ENCODE measurements around the gene KCNG3. TPM values are rescaled to one million over a fixed set of nuclear protein-coding genes. Genes with fewer than 3 reads are reported as not detected.

Gene KCNG3
- total and polyA plus RNA-seq, 2 of the 13 experiments (the other 11 are each of a cell fraction or from before 2014, with no cell fraction given), result 2.8 to 4.8 TPM

DNA sequence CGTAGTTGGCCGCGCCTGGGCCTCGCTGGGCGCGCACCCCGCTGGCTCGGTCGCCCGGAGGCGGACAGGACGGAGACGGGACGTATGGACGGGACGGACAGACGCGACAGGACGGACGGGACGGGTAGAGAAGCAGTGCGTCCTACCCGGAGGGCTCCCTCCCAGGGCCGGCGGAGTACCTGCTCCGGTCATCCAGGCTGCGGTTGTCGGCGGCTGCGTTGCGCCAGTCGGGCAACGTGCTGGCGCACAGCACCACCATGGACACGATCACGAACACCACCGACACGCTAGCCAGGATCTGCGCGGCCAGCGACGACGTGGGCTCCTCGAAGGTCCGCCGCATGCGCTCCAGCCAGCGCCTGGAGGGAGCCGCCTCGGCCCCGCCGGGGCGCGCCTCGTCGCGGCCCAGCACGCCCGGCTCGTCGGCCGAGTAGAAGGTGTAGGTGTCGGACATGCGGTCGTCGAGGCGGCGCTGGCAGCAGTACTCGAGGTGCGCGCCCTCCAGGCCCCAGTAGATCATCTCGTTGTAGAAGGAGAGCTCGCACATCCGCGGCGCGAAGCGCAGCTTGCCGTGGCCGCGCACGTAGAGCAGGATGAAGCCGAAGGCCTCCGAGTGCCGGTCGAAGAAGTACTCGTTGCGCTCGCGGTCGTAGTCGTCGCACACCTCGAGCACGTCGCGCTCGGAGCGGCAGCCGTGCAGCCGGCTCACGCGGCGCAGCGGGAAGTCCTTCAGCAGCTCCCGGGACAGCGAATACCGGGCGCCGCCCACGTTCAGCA, 903 bp downstream of the KCNG3 start (continued):
- TF ChIP-seq, protein P1, sequence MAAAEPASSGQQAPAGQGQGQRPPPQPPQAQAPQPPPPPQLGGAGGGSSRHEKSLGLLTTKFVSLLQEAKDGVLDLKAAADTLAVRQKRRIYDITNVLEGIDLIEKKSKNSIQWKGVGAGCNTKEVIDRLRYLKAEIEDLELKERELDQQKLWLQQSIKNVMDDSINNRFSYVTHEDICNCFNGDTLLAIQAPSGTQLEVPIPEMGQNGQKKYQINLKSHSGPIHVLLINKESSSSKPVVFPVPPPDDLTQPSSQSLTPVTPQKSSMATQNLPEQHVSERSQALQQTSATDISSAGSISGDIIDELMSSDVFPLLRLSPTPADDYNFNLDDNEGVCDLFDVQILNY (CRISPR knock-in tag; conservative IDR thresholded peaks at IDR 0.05), result 0 out of 2 replicates have a peak, but pooled peaks have one; percentile 33
- TF ChIP-seq ZBTB42 (CRISPR knock-in tag; IDR thresholded peaks at IDR 0.05) (no peak), ZNF460 (CRISPR knock-in tag; IDR thresholded peaks at IDR 0.05; ENCODE audit: borderline replicate concordance) (no peak), ZFAT (CRISPR knock-in tag; conservative IDR thresholded peaks at IDR 0.05) (no peak), ZFP90 (CRISPR knock-in tag; IDR thresholded peaks at IDR 0.05; ENCODE audit: borderline replicate concordance) (no peak), ZC3H13 (CRISPR knock-in tag; IDR thresholded peaks at IDR 0.05) (no peak), TRIM24 (CRISPR knock-in tag; IDR thresholded peaks at IDR 0.05) (no peak), ETV5 (CRISPR knock-in tag; IDR thresholded peaks at IDR 0.05; ENCODE audit: borderline replicate concordance) (0 out of 2 replicates have a peak, but pooled peaks have one; percentile 41), KLF11 (CRISPR knock-in tag; IDR thresholded peaks at IDR 0.05) (no peak), ZNF724P (CRISPR knock-in tag; IDR thresholded peaks at IDR 0.05; ENCODE audit: borderline replicate concordance) (0 out of 2 replicates have a peak, but pooled peaks have one; percentile 68), PLRG1 (conservative IDR thresholded peaks at IDR 0.05) (no peak), ZEB1 (IDR thresholded peaks at IDR 0.05; ENCODE audit: insufficient replicate concordance, low read depth) (no peak), HNRNPH1 (optimal IDR thresholded peaks at IDR 0.05; ENCODE audit: low read depth, low read length) (no peak)
- TF ChIP-seq, protein P2, sequence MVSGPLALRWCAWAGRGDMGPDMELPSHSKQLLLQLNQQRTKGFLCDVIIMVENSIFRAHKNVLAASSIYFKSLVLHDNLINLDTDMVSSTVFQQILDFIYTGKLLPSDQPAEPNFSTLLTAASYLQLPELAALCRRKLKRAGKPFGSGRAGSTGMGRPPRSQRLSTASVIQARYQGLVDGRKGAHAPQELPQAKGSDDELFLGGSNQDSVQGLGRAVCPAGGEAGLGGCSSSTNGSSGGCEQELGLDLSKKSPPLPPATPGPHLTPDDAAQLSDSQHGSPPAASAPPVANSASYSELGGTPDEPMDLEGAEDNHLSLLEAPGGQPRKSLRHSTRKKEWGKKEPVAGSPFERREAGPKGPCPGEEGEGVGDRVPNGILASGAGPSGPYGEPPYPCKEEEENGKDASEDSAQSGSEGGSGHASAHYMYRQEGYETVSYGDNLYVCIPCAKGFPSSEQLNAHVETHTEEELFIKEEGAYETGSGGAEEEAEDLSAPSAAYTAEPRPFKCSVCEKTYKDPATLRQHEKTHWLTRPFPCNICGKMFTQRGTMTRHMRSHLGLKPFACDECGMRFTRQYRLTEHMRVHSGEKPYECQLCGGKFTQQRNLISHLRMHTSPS (CRISPR knock-in tag; IDR thresholded peaks at IDR 0.05; ENCODE audit: low read depth), result 0 out of 2 replicates have a peak, but pooled peaks have one; percentile 16
- TF ChIP-seq, protein P3, sequence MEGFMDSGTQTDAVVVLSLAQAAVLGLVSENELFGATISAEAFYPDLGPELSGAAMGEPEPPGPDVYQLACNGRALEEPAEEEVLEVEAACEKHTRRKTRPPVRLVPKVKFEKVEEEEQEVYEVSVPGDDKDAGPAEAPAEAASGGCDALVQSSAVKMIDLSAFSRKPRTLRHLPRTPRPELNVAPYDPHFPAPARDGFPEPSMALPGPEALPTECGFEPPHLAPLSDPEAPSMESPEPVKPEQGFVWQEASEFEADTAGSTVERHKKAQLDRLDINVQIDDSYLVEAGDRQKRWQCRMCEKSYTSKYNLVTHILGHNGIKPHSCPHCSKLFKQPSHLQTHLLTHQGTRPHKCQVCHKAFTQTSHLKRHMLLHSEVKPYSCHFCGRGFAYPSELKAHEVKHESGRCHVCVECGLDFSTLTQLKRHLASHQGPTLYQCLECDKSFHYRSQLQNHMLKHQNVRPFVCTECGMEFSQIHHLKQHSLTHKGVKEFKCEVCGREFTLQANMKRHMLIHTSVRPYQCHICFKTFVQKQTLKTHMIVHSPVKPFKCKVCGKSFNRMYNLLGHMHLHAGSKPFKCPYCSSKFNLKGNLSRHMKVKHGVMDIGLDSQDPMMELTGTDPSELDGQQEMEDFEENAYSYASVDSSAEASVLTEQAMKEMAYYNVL (CRISPR knock-in tag; IDR thresholded peaks at IDR 0.05; ENCODE audit: borderline replicate concordance), result no peak
- TF ChIP-seq, protein P4, sequence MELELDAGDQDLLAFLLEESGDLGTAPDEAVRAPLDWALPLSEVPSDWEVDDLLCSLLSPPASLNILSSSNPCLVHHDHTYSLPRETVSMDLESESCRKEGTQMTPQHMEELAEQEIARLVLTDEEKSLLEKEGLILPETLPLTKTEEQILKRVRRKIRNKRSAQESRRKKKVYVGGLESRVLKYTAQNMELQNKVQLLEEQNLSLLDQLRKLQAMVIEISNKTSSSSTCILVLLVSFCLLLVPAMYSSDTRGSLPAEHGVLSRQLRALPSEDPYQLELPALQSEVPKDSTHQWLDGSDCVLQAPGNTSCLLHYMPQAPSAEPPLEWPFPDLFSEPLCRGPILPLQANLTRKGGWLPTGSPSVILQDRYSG (CRISPR knock-in tag; IDR thresholded peaks at IDR 0.05), result no peak
- TF ChIP-seq, protein P5, sequence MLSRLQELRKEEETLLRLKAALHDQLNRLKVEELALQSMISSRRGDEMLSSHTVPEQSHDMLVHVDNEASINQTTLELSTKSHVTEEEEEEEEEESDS (CRISPR knock-in tag; IDR thresholded peaks at IDR 0.05; ENCODE audit: borderline replicate concordance), result no peak
- TF ChIP-seq, protein P6, sequence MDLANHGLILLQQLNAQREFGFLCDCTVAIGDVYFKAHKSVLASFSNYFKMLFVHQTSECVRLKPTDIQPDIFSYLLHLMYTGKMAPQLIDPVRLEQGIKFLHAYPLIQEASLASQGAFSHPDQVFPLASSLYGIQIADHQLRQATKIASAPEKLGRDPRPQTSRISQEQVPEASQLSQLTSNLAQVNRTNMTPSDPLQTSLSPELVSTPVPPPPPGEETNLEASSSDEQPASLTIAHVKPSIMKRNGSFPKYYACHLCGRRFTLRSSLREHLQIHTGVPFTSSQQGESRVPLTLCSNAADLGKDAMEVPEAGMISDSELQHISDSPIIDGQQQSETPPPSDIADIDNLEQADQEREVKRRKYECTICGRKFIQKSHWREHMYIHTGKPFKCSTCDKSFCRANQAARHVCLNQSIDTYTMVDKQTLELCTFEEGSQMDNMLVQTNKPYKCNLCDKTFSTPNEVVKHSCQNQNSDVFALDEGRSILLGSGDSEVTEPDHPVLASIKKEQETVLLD (CRISPR knock-in tag; IDR thresholded peaks at IDR 0.05; ENCODE audit: low read depth), result peak; percentile 49
- TF ChIP-seq, protein P7, sequence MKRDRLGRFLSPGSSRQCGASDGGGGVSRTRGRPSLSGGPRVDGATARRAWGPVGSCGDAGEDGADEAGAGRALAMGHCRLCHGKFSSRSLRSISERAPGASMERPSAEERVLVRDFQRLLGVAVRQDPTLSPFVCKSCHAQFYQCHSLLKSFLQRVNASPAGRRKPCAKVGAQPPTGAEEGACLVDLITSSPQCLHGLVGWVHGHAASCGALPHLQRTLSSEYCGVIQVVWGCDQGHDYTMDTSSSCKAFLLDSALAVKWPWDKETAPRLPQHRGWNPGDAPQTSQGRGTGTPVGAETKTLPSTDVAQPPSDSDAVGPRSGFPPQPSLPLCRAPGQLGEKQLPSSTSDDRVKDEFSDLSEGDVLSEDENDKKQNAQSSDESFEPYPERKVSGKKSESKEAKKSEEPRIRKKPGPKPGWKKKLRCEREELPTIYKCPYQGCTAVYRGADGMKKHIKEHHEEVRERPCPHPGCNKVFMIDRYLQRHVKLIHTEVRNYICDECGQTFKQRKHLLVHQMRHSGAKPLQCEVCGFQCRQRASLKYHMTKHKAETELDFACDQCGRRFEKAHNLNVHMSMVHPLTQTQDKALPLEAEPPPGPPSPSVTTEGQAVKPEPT (CRISPR knock-in tag; IDR thresholded peaks at IDR 0.05; ENCODE audit: low read depth), result no peak
